ENCODE results near the gene CCP110. TPM values are rescaled to one million over a fixed set of nuclear protein-coding genes. Genes with fewer than 3 reads are reported as not detected.
"Not testable (repeated sequence)": the region's sequence is repeated elsewhere in the genome, so short reads cannot be mapped to it uniquely, and the experiment has no call there.

Gene CCP110
- total RNA-seq, 4 donors from 2014 or later: 8.4 to 21.0 (median 13.5) TPM

DNA sequence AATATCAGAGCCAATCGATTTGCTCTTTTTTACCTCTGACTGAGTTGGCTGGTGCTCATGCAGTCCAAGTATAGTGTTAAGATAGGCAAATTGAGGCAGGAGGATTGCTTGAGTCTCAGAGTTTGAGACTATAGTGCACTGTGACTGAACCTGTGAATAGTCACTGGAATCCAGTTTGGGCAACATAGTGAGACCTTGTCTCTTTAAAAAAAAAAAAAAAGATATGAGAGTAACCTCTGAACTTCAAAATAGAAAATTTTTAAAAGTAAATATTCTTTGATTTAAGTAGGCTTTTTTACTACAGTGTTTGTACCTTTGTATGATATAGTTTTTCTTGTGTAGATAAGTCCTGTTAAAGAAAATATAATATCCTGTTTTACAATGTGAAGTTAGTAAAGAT lies 3.4 kb downstream of the CCP110 start:
- Histone ChIP-seq H3K9me3 (no peaks in the 10 kb centered on the region), H3K4me3 (no peak overlapping the region), H3K36me3 (peaks cover 12% of the 10 kb centered on the region), H3K27me3 (no peaks in the 10 kb centered on the region), H3K27ac (no peak overlapping the region), H3K4me1 (peaks cover 30% of the 10 kb centered on the region)
- TF ChIP-seq CTCF (IDR thresholded peaks at IDR 0.05): no peak
- TF ChIP-seq POLR2AphosphoS5 (IDR thresholded peaks at IDR 0.05): no peak
- no peak for TF ChIP-seq EP300 (IDR thresholded peaks at IDR 0.05)
- TF ChIP-seq POLR2A (IDR thresholded peaks at IDR 0.05): no peak
- DNase-seq (ENCODE audit: low spot score in 2 of 2): no peak
- 71% methylated on average over 1 of the region's 1 CpG for WGBS

DNA sequence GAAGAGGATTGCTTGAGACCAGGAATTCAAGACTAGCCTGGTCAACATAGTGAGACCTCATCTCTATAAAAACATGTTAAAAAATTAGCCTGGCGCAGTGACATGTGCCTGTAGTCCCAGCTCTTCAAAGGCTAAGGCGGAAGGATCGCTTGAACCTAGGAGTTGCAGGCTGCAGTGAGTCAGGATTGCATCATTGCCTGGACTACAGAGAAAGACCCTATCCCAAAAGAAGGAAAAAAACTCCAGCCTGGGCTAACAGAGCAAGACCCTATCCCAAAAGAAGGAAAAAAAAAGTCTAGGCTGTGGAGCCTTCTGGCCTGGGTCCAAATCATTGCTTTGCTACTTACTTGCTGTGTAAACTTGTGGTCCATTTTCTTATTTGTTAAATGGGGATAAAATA lies 4.9 kb downstream of the CCP110 start:
- Histone ChIP-seq H3K27ac (no peak overlapping the region), H3K4me3 (no peak overlapping the region), H3K36me3 (peaks cover 17% of the 10 kb centered on the region), H3K27me3 (no peaks in the 10 kb centered on the region), H3K9me3 (no peaks in the 10 kb centered on the region), H3K4me1 (peaks cover 18% of the 10 kb centered on the region)
- TF ChIP-seq CTCF (IDR thresholded peaks at IDR 0.05): no peak
- no peak for TF ChIP-seq POLR2A (IDR thresholded peaks at IDR 0.05)
- TF ChIP-seq POLR2AphosphoS5 (IDR thresholded peaks at IDR 0.05): no peak
- no peak for TF ChIP-seq EP300 (IDR thresholded peaks at IDR 0.05)
- 93% methylated on average over 3 of the region's 3 CpGs for WGBS
- no peak for DNase-seq (ENCODE audit: low spot score in 2 of 2)

DNA sequence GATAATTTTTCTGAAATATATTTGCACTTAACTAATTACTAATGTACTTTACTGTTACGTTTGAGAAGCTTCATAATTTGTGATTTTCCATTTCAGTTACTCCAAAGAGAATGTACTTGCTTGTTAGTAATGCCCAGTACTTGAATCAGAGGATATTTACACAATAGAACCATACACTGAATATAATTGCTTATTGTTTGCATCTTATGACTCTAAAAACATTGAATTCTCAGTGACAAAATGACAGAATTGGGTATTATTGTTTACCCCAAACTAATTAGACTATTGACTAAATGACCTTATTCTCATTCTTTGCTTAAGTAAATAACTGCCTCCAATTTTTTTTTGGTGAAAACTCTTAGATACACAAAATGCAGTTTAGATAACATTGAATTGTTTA lies 8.9 kb downstream of the CCP110 start:
- Histone ChIP-seq H3K4me3 (no peak overlapping the region), H3K36me3 (peaks cover 27% of the 10 kb centered on the region), H3K9me3 (no peaks in the 10 kb centered on the region), H3K27ac (no peak overlapping the region), H3K4me1 (no peaks in the 10 kb centered on the region), H3K27me3 (no peaks in the 10 kb centered on the region)
- WGBS: 92% methylated on average over 1 of the region's 1 CpG
- TF ChIP-seq POLR2A (IDR thresholded peaks at IDR 0.05) (no peak), EP300 (IDR thresholded peaks at IDR 0.05) (no peak), POLR2AphosphoS5 (IDR thresholded peaks at IDR 0.05) (no peak), CTCF (IDR thresholded peaks at IDR 0.05) (no peak)
- DNase-seq (ENCODE audit: low spot score in 2 of 2): no peak

GRCh38 chr16:19540241-19540970 lies 16.7 kb downstream of the CCP110 start:
- Histone ChIP-seq H3K4me1 (no peaks in the 10 kb centered on the region), H3K27me3 (no peaks in the 10 kb centered on the region), H3K36me3 (peaks cover 54% of the 10 kb centered on the region), H3K4me3 (no peak overlapping the region), H3K9me3 (no peaks in the 10 kb centered on the region), H3K27ac (no peak overlapping the region)
- DNase-seq (ENCODE audit: low spot score in 2 of 2): no peak
- 93% methylated on average over 6 of the region's 6 CpGs for WGBS
- TF ChIP-seq CTCF (IDR thresholded peaks at IDR 0.05) (no peak), POLR2A (IDR thresholded peaks at IDR 0.05) (no peak), POLR2AphosphoS5 (IDR thresholded peaks at IDR 0.05) (no peak), EP300 (IDR thresholded peaks at IDR 0.05) (no peak)

GRCh38 chr16:19542138-19542821 lies 18.5 kb downstream of the CCP110 start:
- 67% methylated on average over 3 of the region's 3 CpGs for WGBS
- DNase-seq (ENCODE audit: low spot score in 2 of 2): no peak
- H3K27me3 ChIP-seq: no peaks in the 10 kb centered on the region

DNA sequence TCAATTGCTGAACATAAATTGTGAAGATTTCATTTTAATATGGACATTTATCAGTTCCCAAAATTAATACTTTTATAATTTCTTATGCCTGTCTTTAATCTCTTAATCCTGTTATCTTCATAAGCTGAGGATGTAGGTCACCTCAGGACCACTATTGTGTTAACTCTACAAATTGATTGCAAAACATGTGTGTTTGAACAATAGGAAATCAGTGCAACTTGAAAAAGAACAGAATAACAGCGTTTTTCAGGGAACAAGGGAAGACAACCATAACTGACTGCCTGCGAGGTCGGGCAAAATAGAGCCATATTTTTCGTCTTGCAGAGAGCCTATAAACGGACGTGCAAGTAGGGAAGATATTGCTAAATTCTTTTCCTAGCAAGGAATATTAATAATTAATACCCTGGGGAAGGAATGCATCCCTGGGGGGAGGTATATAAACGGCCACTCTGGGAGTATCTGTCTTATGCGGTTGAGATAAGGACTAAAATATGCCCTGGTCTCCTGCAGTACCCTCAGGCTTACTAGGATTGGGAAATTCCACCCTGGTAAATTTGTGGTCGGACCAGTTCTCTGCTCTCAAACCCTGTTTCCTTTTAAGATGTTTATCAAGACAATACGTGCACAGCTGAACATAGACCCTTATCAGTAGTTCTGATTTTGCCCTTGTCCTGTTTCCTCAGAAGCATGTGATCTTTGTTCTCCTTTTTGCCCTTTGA lies 19.7 kb downstream of the CCP110 start:
- not testable (repeated sequence) for H3K9me3 ChIP-seq; DNase-seq (ENCODE audit: low spot score in 2 of 2); H3K27me3 ChIP-seq; H3K4me1 ChIP-seq; H3K27ac ChIP-seq; H3K4me3 ChIP-seq
- 73% methylated on average over 10 of the region's 10 CpGs for WGBS
- peaks cover 58% of the 10 kb centered on the region for H3K36me3 ChIP-seq

More at GRCh38 chr16:19542138-19542821, 18.5 kb downstream of the CCP110 start:
- no peak overlapping the region for H3K27ac ChIP-seq
- no peaks in the 10 kb centered on the region for H3K9me3 ChIP-seq
- TF ChIP-seq POLR2AphosphoS5 (IDR thresholded peaks at IDR 0.05) (no peak), POLR2A (IDR thresholded peaks at IDR 0.05) (no peak), EP300 (IDR thresholded peaks at IDR 0.05) (no peak), CTCF (IDR thresholded peaks at IDR 0.05) (no peak)
- H3K4me3 ChIP-seq: no peak overlapping the region
- no peaks in the 10 kb centered on the region for H3K4me1 ChIP-seq
- peaks cover 54% of the 10 kb centered on the region for H3K36me3 ChIP-seq

Data from suprapubic skin (tissue), 4 donors.